Measurements from ENCODE around the gene LAP3.
"Not testable (repeated sequence)": the region's sequence is repeated elsewhere in the genome, so short reads cannot be mapped to it uniquely, and the experiment has no call there.

LAP3 gene

GRCh38 chr4:17565846-17566245 lies 11.2 kb upstream of the LAP3 start:
- DNase-seq, result no peak

GRCh38 chr4:17567271-17567670 lies 9.7 kb upstream of the LAP3 start:
- no peak for DNase-seq

GRCh38 chr4:17574206-17574605 lies 2.8 kb upstream of the LAP3 start:
- DNase-seq, result no peak

- DNase-seq, result not testable (repeated sequence)
These were observed 1.8 kb upstream of the LAP3 start for GRCh38 chr4:17575177-17575576.

GRCh38 chr4:17577665-17578481 lies 875 bp downstream of the LAP3 start:
- DNase-seq, result no peak

DNA sequence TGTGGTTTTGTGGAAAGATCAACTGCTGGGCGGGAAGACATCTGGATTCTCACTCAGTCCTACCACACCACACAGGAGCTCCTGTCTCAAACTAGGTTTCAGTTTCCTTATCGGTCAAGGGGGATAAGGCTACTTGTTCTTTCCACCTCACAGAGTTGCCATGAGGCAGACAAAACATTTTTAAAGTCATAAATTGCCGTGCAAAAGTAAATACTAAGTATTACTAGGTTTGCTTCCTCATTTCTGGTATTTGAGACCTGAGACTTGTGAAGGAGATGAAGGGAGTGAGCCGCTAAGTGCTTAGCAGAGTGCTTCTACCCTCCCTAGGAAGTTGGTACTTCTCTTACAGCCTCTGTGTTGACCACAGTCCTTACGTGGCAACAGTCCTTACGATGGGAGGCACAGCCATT lies 1.5 kb downstream of the LAP3 start:
- no peak for DNase-seq

GRCh38 chr4:17580969-17581368 lies 4.0 kb downstream of the LAP3 start:
- DNase-seq, result no peak

- no peak for DNase-seq
These were observed 6.3 kb downstream of the LAP3 start for GRCh38 chr4:17583276-17583675.

DNA sequence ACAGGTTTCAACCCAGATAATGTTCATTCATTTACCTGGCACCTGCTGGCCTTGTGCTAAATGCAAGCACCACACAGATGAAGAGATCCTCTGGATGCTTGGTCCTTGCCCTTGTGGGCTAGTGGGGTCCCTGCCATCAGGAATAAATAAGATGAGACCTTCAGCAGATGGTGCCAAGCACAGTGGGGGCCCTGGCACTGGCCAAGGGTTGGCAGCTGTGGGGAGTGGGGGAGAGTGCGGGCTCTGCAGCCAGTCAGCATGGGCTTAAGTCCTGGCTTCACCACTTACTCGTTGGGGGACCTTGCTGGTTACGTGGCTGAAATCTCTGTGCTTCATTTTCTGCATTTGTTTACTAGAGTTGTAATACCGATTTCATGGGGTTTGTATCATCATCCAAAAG lies 6.9 kb downstream of the LAP3 start:
- DNase-seq, result no peak

DNA sequence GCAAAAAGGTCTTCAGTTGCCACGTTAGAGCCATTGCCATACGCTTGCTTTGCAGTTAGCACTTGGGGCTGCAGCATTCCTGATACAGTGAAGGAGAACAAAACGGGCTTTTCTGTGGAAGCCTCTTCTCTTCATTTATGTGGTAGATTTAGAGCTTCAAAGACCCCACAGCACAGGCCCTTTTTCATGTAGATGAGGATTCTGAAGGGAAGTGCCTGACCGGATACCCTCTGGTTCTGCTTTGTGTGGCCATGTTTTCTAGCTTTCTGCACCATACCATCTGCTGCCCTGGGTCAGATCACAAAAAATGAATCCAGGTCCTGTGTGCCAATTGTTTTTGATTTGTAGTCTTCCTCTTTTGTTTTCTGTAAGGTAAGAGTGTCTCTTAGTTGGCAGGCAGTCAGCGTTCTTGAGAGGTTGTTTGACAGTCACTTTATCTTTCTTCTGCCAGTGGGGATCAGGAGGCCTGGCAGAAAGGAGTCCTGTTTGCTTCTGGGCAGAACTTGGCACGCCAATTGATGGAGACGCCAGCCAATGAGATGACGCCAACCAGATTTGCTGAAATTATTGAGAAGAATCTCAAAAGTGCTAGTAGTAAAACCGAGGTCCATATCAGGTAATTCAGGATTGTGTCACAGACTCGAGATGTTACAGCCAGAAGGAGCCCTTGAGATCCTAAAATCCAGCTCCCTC lies 7.7 kb downstream of the LAP3 start:
- DNase-seq, result no peak

DNA sequence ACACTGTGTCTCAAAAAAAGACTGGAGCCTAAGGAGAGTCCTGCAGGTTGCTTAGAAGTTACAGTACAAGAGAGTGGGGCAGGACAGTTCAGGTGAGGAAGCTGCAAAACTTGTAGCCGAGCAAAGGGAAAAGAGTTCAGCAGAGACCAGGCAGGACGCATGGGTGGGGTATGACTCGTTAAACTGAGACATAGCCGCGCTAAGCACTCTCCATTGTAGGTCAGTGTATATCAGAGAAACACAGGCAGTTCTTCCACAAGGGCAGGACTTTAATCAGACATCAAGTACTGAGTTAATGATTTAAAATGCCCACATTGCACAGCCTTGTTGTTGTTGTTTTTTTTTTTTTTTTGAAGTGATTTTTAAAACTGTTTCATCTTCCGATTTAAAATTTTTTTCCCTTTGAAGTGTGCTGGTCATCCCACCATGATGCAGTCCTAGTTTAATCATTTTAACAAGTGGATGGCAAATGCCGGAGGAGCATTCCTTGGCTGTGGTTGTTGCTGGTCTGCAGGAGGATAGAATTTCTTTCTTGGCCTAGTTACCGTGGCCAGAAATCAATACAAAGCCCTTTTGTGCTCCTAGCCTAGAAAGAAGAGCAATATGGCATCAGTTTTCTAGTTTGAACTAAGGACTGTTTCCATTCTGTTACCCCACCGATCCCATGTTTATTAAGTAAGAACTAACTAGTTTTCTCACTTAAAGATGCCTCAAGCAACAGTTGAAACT lies 10.3 kb downstream of the LAP3 start:
- no peak for DNase-seq

DNA sequence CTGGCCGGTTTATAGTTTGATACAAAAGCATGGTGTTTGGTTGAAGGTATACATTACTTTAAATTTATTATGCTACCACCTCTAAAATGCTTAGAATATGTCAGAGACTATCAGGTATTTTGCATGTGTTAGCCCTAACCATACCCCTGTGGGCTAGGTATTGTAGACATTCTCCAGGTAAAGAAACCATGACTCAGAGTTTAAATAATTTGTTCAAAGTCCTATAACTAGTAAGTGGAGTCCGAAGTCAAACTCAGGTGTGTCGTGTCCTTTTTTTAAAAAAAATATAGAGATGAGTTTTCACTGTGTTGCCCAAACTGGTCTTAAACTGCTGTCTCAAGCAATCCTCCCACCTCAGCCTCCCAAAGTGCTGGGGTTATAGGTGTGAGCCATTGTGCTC lies 12.4 kb downstream of the LAP3 start:
- DNase-seq, result no peak

DNA sequence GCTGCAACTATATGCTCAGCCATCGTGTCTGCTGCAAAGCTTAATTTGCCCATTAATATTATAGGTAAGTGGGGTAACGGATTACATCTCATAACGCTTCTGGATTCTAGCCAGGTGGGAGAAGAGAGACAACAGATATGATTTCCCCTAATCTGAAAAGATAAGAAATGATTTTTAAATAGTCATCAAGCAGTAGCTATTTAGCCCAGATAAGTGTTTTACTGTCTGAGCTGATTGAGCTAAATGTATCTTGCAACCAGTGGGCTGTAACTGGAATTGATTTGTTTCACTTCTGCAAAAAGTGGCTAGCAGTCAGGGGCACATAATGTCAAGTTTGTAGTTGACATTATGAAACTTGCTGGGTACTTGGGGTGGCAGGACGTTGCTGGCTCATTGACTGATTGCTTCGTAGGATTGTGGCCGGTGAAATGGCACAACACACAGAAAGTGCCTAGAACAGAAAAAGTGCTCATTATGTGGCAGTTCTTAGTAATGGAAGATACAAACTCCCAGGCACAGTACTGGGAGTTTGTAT lies 18.5 kb downstream of the LAP3 start:
- no peak for DNase-seq

GRCh38 chr4:17597517-17597916 lies 20.5 kb downstream of the LAP3 start:
- no peak for DNase-seq

DNA sequence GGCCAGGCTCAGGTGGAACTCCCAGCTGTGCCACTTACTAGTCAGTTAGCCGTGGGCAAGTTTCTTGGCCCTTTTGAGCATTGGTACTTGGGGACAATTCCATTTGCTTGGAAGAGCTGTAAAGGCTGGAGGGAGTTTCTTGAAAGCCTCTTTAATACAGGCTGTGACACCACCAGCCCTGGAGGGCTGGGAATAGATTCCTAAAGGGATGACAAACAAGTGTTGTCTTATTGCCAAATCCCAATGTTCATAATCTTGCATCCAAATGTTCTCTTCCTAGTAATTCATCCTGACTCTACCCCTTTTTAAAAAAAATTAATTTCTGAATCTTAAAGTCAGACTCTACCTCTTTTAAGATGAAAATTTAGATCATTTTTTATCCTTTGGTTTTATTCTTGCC lies 22.8 kb downstream of the LAP3 start:
- DNase-seq, result no peak

GRCh38 chr4:17605236-17605635 lies 28.2 kb downstream of the LAP3 start:
- DNase-seq, result no peak

DNA sequence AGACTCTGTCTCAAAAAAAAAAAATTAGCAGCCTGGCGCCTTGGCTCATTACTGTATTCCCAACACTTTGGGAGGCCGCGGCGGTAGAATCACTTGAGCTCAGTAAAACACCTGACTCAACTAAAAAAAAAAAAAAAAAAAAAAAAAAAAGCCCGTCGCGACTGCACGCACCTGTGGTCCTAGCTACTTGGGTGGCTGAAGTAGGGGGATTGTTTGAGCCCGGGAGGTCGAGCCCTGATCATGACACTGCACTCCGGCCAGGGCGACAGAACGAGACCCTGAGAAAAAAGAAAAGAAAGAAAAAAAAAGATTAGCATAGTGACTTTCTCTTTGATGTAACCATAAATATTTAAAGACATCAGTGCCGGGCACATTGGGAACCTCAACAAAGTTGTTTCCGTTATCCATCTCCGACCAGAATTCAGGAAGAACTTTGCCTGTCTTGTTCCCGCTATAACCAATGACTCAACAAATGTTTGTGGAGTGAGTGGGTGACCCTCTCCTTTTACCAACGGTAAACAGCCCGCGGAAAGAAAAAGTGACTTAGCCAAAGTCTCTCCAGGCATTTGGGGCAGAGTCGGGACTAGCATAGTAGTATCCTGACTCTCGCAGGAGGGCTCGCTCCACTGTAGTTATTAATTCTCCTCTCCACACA lies 36.9 kb downstream of the LAP3 start:
- no peak for DNase-seq

GRCh38 chr4:17614416-17615299 lies 37.7 kb downstream of the LAP3 start, which contains the start of gene MED28:
Gene MED28, plus strand, starts transcription at chr4:17614641. Its CDS starts 14 bp downstream, at chr4:17614655.
- peak; percentile 76 for DNase-seq

GRCh38 chr4:17616283-17616682 lies 39.3 kb downstream of the LAP3 start:
- no peak for DNase-seq

DNA sequence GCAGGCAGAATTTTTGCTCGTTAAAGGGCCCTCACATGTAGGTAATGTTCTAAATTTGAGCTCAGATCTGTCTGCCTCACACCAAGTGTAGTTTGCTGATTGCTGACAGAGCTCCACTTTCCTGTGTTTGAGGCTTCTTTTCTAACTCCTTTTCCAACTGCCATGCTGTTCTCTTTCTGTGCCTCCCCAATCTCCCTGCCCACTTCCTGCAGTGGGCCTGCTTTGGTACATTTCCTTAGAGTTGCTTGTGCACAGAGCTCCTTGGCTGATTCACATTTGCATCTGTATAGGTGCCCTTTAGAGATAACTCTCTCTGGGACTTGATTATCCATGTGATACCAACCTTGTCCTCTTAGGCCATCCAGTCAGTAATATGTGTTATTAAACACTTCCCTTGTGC lies 41.9 kb downstream of the LAP3 start:
- no peak for DNase-seq

- no peak for DNase-seq
These were observed 42.6 kb downstream of the LAP3 start for GRCh38 chr4:17619416-17620105.
